A549 (cell line): Measurements from ENCODE around the gene ARHGEF4. TPM values are rescaled to one million over a fixed set of nuclear protein-coding genes. Genes with fewer than 3 reads are reported as not detected.

Experiments used
- ATAC-seq, 2 experiments: fragments of 200-7000 bp in 1 of 2; fragments of >200 bp in 1 of 2; cut with Nextera tagmentation in 1 of 2; cut with Tn5 transposase in 1 of 2; 3 replicates each; pipeline versions ENCODE4 v1.8.0 to v1.9.1; 2018 to 2020; ENCODE audit warnings: mild to moderate bottlenecking in 1 of 2, moderate library complexity in 1 of 2
- CTCF ChIA-PET: fragments of 300-600 bp; sonication (Branson Sonifier 250); formaldehyde crosslinking; extraction: SDS; loops from one replicate; lab custom pipeline; 2021; ENCODE audit warnings: antibody characterized with exemption, inconsistent platforms; lab: Yijun Ruan, JAX
- POLR2A ChIA-PET: fragments of 350-600 bp; formaldehyde crosslinking; extraction: SDS; loops from one replicate; lab custom pipeline; 2021; ENCODE audit warnings: antibody characterized with exemption, inconsistent platforms; lab: Yijun Ruan, JAX
- DNase-seq, 2 experiments: peaks; one replicate each; pipeline versions ENCODE4 v3.0.0 to v3.0.0-alpha.2; 2011 to 2016; ENCODE audit warnings: low read depth in 1 of 2, low spot score in 1 of 2
- FAIRE-seq: peaks from 2 replicates; lab custom pipeline; 2011; peaks lifted over from hg19 to GRCh38; lab: Jason Lieb, UNC
- H3K27ac ChIP-seq, 2 experiments: fragments of >200 bp; sonication (Bioruptor Twin); formaldehyde crosslinking; 3 replicates each; pipeline ENCODE4 v1.5.1; 2016 to 2017
- H3K4me1 ChIP-seq: fragments of >200 bp; sonication (Bioruptor Twin); formaldehyde crosslinking; 3 replicates; pipeline ENCODE4 v1.6.1; 2016
- H3K4me2 ChIP-seq: fragments of >200 bp; sonication (Bioruptor Twin); formaldehyde crosslinking; 3 replicates; pipeline ENCODE4 v1.6.1; 2016
- H3K4me3 ChIP-seq: fragments of >200 bp; sonication (Bioruptor Twin); formaldehyde crosslinking; 3 replicates; pipeline ENCODE4 v1.5.1; 2016
- H3K9me3 ChIP-seq: fragments of >200 bp; sonication (Bioruptor Twin); formaldehyde crosslinking; 3 replicates; pipeline ENCODE4 v1.6.1; 2016
- BHLHE40 ChIP-seq: IDR thresholded peaks from 2 replicates; pipeline ENCODE4 v1.6.1; 2012; ENCODE audit warnings: low read depth, low read length, inconsistent platforms
- CHD4 ChIP-seq: fragments of 200-600 bp; sonication (generic); IDR thresholded peaks from 2 replicates; pipeline ENCODE4 v1.6.1; 2016; ENCODE audit warnings: antibody characterized with exemption, mild to moderate bottlenecking, borderline replicate concordance
- CTCF ChIP-seq: fragments of >200 bp; sonication (Bioruptor Twin); formaldehyde crosslinking; IDR thresholded peaks from 3 replicates; pipeline ENCODE4 v1.5.1; 2016
- EHMT2 ChIP-seq: fragments of 200-600 bp; sonication (generic); IDR thresholded peaks from 2 replicates; pipeline ENCODE4 v1.6.1; 2016; ENCODE audit warnings: antibody characterized with exemption, low read depth, mild to moderate bottlenecking, moderate library complexity
- FOSB ChIP-seq: fragments of 250-450 bp; sonication (Bioruptor Pico); IDR thresholded peaks from 2 replicates; pipeline ENCODE4 v1.5.0; 2020; ENCODE audit warnings: mild to moderate bottlenecking, moderate library complexity
- FOSL2 ChIP-seq, 2 experiments: fragments of 450-650 bp in 1 of 2; fragments of >200 bp in 1 of 2; sonication (Bioruptor Twin) in 1 of 2; formaldehyde crosslinking; IDR thresholded peaks; 2 replicates each; pipeline versions ENCODE4 v1.5.0 to v1.6.1; 2016 to 2020; ENCODE audit warnings: mild to moderate bottlenecking in 1 of 2, moderate library complexity in 1 of 2
- FOXS1 ChIP-seq: fragments of 250-450 bp; sonication (Bioruptor Pico); IDR thresholded peaks from 2 replicates; pipeline ENCODE4 v1.5.0; 2020; ENCODE audit warnings: mild to moderate bottlenecking, moderate library complexity
- GATA3 ChIP-seq: IDR thresholded peaks from 2 replicates; pipeline ENCODE4 v1.6.1; 2012; ENCODE audit warnings: borderline replicate concordance
- HDAC2 ChIP-seq: fragments of 200-600 bp; sonication (generic); IDR thresholded peaks from 2 replicates; pipeline ENCODE4 v1.6.1; 2016
- HEYL ChIP-seq: fragments of 250-450 bp; sonication (Bioruptor Pico); IDR thresholded peaks from 2 replicates; pipeline ENCODE4 v1.8.0; 2021; ENCODE audit warnings: mild to moderate bottlenecking, moderate library complexity
- HOXB5 ChIP-seq: fragments of 250-450 bp; sonication (Bioruptor Pico); IDR thresholded peaks from 2 replicates; pipeline ENCODE4 v1.5.0; 2020; ENCODE audit warnings: mild to moderate bottlenecking, moderate library complexity
- JUN ChIP-seq, 2 experiments: fragments of >200 bp; sonication (Bioruptor Twin); formaldehyde crosslinking; IDR thresholded peaks; 2 replicates in 1 of 2; 3 replicates in 1 of 2; pipeline ENCODE4 v1.6.1; 2016 to 2017
- KDM1A ChIP-seq: fragments of 200-600 bp; sonication (generic); IDR thresholded peaks from 2 replicates; pipeline ENCODE4 v1.6.1; 2016; ENCODE audit warnings: low read depth, mild to moderate bottlenecking
- MAFK ChIP-seq: fragments of 450-650 bp; IDR thresholded peaks from 2 replicates; pipeline ENCODE4 v1.6.1; 2014; ENCODE audit not compliant: partially characterized antibody
- MYC ChIP-seq: IDR thresholded peaks from 2 replicates; pipeline ENCODE4 v1.6.1; 2012; ENCODE audit warnings: mild to moderate bottlenecking, inconsistent platforms, low read length, improper control_type of control experiment, borderline replicate concordance
- NFE2L2 ChIP-seq: fragments of 150-350 bp; conservative IDR thresholded peaks from 2 replicates; pipeline ENCODE4 v1.6.1; 2014; ENCODE audit warnings: low read length
- NPAS2 ChIP-seq: fragments of 250-450 bp; sonication (Bioruptor Pico); IDR thresholded peaks from 2 replicates; pipeline ENCODE4 v1.8.0; 2022; ENCODE audit warnings: mild to moderate bottlenecking, moderate library complexity, borderline replicate concordance
- NR3C1 ChIP-seq: fragments of >200 bp; sonication (Bioruptor Twin); formaldehyde crosslinking; IDR thresholded peaks from 3 replicates; pipeline ENCODE4 v1.6.1; 2017
- RARB ChIP-seq: fragments of 250-450 bp; sonication (Bioruptor Pico); IDR thresholded peaks from 2 replicates; pipeline ENCODE4 v1.8.0; 2021; ENCODE audit warnings: mild to moderate bottlenecking, moderate library complexity
- SMC3 ChIP-seq: fragments of >200 bp; sonication (Bioruptor Twin); formaldehyde crosslinking; IDR thresholded peaks from 3 replicates; pipeline ENCODE4 v1.6.1; 2018; ENCODE audit warnings: inconsistent platforms
- SREBF2 ChIP-seq: fragments of 450-650 bp; IDR thresholded peaks from 2 replicates; pipeline ENCODE4 v1.6.1; 2014; ENCODE audit warnings: mild to moderate bottlenecking, moderate library complexity
- TFCP2L1 ChIP-seq: fragments of 250-450 bp; sonication (Bioruptor Pico); IDR thresholded peaks from 2 replicates; pipeline ENCODE4 v1.5.0; 2021; ENCODE audit warnings: mild to moderate bottlenecking
- TP53 ChIP-seq: fragments of 250-450 bp; sonication (Bioruptor Pico); IDR thresholded peaks from 2 replicates; pipeline ENCODE4 v1.5.0; 2021; ENCODE audit warnings: mild to moderate bottlenecking, moderate library complexity
- ZC3H11A ChIP-seq: fragments of 450-650 bp; IDR thresholded peaks from 2 replicates; pipeline ENCODE4 v1.6.1; 2014; ENCODE audit warnings: antibody characterized with exemption, mild to moderate bottlenecking
- ZNF302 ChIP-seq: fragments of 250-450 bp; sonication (Bioruptor Pico); IDR thresholded peaks from 2 replicates; pipeline ENCODE4 v1.9.0; 2021; ENCODE audit warnings: inconsistent platforms, mild to moderate bottlenecking, moderate library complexity
- ZSCAN20 ChIP-seq: fragments of 250-450 bp; sonication (Bioruptor Pico); IDR thresholded peaks from 2 replicates; pipeline ENCODE4 v1.8.0; 2022; ENCODE audit warnings: mild to moderate bottlenecking, moderate library complexity
- WGBS: methylation state at CpG from one replicate; pipeline ENCODE4 v1.1.6; 2017; ENCODE audit errors: missing lambda C conversion rate; 5-methylcytosine and 5-hydroxymethylcytosine counted together
- polyA plus RNA-seq, 4 experiments: library from polyadenylated mRNA; depleted of rRNA in 3 of 4; stranded (reverse); fragments of >200 nt; fragmentation: RNase III in 1 of 4; extraction: RNeasy Plus Mini Kit Qiagen cat#74134 plus additional on column Dnase treatment in 1 of 4; gene quantifications; 2 replicates in 3 of 4; 3 replicates in 1 of 4; pipeline ENCODE4 v1.2.3, GENCODE V29; 2011 to 2017

The ARHGEF4 gene
- polyA plus RNA-seq, 2 of the 4 experiments (the other 2 are of a cell fraction) = 1.00 to 2.1 TPM

- TF ChIP-seq NFE2L2 = no peak
These were observed 220.2 kb downstream of the ARHGEF4 start (continued) for GRCh38 chr2:131056932-131057287.

DNA sequence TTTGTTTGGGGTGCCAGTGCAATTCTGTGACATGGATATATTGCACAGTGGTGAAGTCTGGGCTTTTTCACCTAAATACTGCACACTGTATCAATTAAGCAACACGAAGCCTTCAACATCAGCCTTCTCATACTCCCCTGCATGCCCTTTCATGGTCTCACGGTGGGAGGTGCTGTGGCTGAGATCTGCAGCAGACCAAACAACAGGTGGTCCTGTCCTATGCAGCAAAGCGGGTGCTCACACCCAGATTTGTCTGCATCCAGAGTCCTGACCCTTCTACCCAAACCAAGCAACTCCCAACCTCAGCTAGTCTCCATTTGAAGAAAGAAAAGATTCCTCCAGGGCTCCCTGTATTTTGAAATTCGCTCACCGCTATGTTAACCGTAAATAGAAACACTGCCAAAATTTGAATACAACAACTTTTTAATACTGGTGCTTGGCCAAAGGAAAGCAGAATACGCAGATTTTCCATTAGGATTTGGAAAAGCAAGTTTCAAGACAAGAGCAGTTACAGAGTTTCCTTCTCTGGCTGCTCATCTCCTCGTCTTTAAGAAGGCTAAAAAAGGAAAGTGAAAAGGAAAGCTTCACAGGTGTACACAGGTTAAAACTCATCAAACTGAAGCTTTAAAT, 221.6 kb downstream of the ARHGEF4 start:
- no peak overlapping the region for H3K4me2 ChIP-seq
- no peak overlapping the region for H3K27ac ChIP-seq
- TF ChIP-seq FOSL2 (IDR thresholded peaks at IDR 0.05) = no peak
- TF ChIP-seq FOSL2 (CRISPR knock-in tag; IDR thresholded peaks at IDR 0.05) = no peak
- no peak for TF ChIP-seq SMC3
- TF ChIP-seq BHLHE40 = no peak
- no peak for TF ChIP-seq NFE2L2
- TF ChIP-seq TFCP2L1 (CRISPR knock-in tag) = no peak
- TF ChIP-seq NR3C1 = no peak
- TF ChIP-seq MAFK = no peak
- TF ChIP-seq HOXB5 (CRISPR knock-in tag) = no peak
- TF ChIP-seq ZC3H11A = no peak
- no peak for TF ChIP-seq CTCF
- no peak for TF ChIP-seq ZNF302 (CRISPR knock-in tag)
- TF ChIP-seq MYC = no peak
- no peak for TF ChIP-seq CHD4
- TF ChIP-seq EHMT2 = no peak
- TF ChIP-seq HEYL = no peak
- TF ChIP-seq FOXS1 (CRISPR knock-in tag) = no peak
- no peak for TF ChIP-seq RARB (CRISPR knock-in tag)
- no peak for TF ChIP-seq GATA3
- no peaks in the 10 kb centered on the region for H3K9me3 ChIP-seq
- no peaks in the 10 kb centered on the region for H3K4me1 ChIP-seq
- H3K4me3 ChIP-seq = no peak overlapping the region
- no peak for DNase-seq
- ATAC-seq = no peak
- no peak for FAIRE-seq
- POLR2A ChIA-PET = no interaction called here
- WGBS = 94% methylated on average over 8 of the region's 8 CpGs
- CTCF ChIA-PET = interaction anchor here (1.0 to 1.5 kb wide), 2 partner anchors 10 to 13 kb away, joined by 3 read pairs; no protein-coding TSS in a partner anchor

DNA sequence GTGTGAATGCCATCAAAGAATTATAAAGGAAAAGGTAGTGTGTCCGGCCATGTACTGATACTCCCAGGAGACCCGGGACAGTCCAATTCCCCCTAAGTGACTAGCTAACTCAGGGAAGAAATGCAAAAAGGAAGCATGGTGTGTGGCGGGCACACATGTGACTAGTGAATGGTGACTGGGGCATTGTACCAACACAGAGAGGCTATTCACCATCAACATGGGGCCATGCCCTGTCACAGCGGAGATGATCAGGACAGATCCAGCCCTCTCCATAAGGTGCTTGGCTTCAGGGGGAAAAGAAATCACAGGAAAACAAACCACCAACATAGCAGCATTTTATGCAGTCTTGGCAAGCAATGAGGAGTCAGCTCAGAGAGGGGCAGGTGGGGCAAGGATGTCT, 222.2 kb downstream of the ARHGEF4 start:
- FAIRE-seq = no peak
- Histone ChIP-seq H3K4me2 (no peak overlapping the region), H3K4me1 (no peaks in the 10 kb centered on the region), H3K9me3 (no peaks in the 10 kb centered on the region), H3K27ac (no peak overlapping the region), H3K4me3 (no peak overlapping the region)
- TF ChIP-seq BHLHE40 (no peak), RARB (CRISPR knock-in tag) (no peak), KDM1A (no peak), ZSCAN20 (CRISPR knock-in tag) (no peak), FOSB (CRISPR knock-in tag) (no peak), MAFK (no peak), SMC3 (no peak), HDAC2 (no peak), SREBF2 (no peak), TP53 (CRISPR knock-in tag) (no peak), NPAS2 (CRISPR knock-in tag) (no peak), HEYL (no peak), JUN (IDR thresholded peaks at IDR 0.05) (no peak)
- no peak for DNase-seq
- WGBS = 91% methylated on average over 4 of the region's 4 CpGs
- ATAC-seq = no peak
- POLR2A ChIA-PET = no interaction called here
- CTCF ChIA-PET = interaction anchor here (1.5 kb wide), 1 partner anchor 12 kb away, joined by 3 read pairs; no protein-coding TSS in a partner anchor
